SU-DHL-6 (cell line): ENCODE results near the gene HNRNPH1.

Experiments used
- H2AFZ ChIP-seq: fragments of 200-600 bp; sonication (generic); 2 replicates; pipeline ENCODE4 v1.6.1; 2014; ENCODE audit warnings: low read depth, mild to moderate bottlenecking, moderate library complexity, mixed read lengths, antibody characterized with exemption, low read length; ENCODE audit not compliant: severe bottlenecking
- H3F3A ChIP-seq: fragments of 200-600 bp; shearing (Covaris generic); 2 replicates; pipeline ENCODE4 v1.6.0; 2016; ENCODE audit warnings: antibody characterized with exemption, mild to moderate bottlenecking; ENCODE audit not compliant: insufficient read depth
- H3K27ac ChIP-seq: fragments of 200-600 bp; sonication (generic); 2 replicates; pipeline ENCODE4 v1.5.1; 2016; ENCODE audit warnings: low read depth, mild to moderate bottlenecking, low read length, moderate library complexity, mixed read lengths
- H3K27me3 ChIP-seq: fragments of 200-600 bp; sonication (generic), shearing (Covaris generic); 2 replicates; pipeline ENCODE4 v1.6.0; 2014; ENCODE audit warnings: mild to moderate bottlenecking, low read length
- H3K36me3 ChIP-seq: fragments of 200-600 bp; sonication (generic); 2 replicates; pipeline ENCODE4 v1.6.1; 2014; ENCODE audit warnings: mild to moderate bottlenecking, low read length, mixed read lengths
- H3K4me2 ChIP-seq: fragments of 300-600, 200-600 bp; shearing (Covaris generic), sonication (generic); 2 replicates; pipeline ENCODE4 v1.6.0; 2014; ENCODE audit warnings: low read length, low read depth, mild to moderate bottlenecking; ENCODE audit not compliant: poor library complexity, severe bottlenecking
- H3K4me3 ChIP-seq: fragments of 200-600 bp; sonication (generic); 2 replicates; pipeline ENCODE4 v1.5.1; 2014; ENCODE audit warnings: antibody characterized with exemption, low read length, mild to moderate bottlenecking, mixed read lengths; ENCODE audit not compliant: insufficient read depth, poor library complexity, severe bottlenecking
- H3K79me2 ChIP-seq: fragments of 200-600 bp; sonication (generic); 2 replicates; pipeline ENCODE4 v1.6.1; 2014; ENCODE audit warnings: mild to moderate bottlenecking, low read length, moderate library complexity; ENCODE audit not compliant: insufficient read depth
- H3K9ac ChIP-seq: fragments of 200-600 bp; sonication (generic); 2 replicates; pipeline ENCODE4 v1.7.0; 2014; ENCODE audit warnings: mild to moderate bottlenecking, low read length
- H3K9me2 ChIP-seq: fragments of 200-600 bp; sonication (generic); replicated peaks from 2 replicates; pipeline ENCODE4 v1.6.1; 2014; ENCODE audit warnings: low read length; ENCODE audit not compliant: insufficient read depth
- H3K9me3 ChIP-seq: fragments of 200-600 bp; sonication (generic); 2 replicates; pipeline ENCODE4 v1.6.1; 2014; ENCODE audit warnings: low read length, mixed read lengths; ENCODE audit not compliant: insufficient read depth
- H4K20me1 ChIP-seq: fragments of 200-600 bp; sonication (generic); 2 replicates; pipeline ENCODE4 v1.6.1; 2014; ENCODE audit warnings: low read depth, mild to moderate bottlenecking, antibody characterized with exemption, low read length, moderate library complexity, mixed read lengths
- CTCF ChIP-seq: fragments of 200-600 bp; sonication (generic); IDR thresholded peaks from one replicate; pipeline ENCODE4 v1.5.1; 2017; ENCODE audit warnings: antibody characterized with exemption, mild to moderate bottlenecking, low read length, moderate library complexity; ENCODE audit not compliant: insufficient read depth, poor library complexity, severe bottlenecking
- EZH2phosphoT487 ChIP-seq: fragments of 200-600 bp; sonication (generic), shearing (Covaris generic); conservative IDR thresholded peaks from 2 replicates; pipeline ENCODE4 v1.6.1; 2018; ENCODE audit warnings: mild to moderate bottlenecking, antibody characterized with exemption, low read length, moderate library complexity, mixed read lengths

The HNRNPH1 gene

GRCh38 chr5:179596421-179596820 lies 27.1 kb downstream of the HNRNPH1 start:
- H3K27me3 ChIP-seq, result no peaks in the 10 kb centered on the region
- H4K20me1 ChIP-seq, result no peaks in the 10 kb centered on the region
- H3K4me2 ChIP-seq, result no peak overlapping the region
- H3K27ac ChIP-seq, result no peak overlapping the region
- no peak overlapping the region for H3K9ac ChIP-seq
- H3K79me2 ChIP-seq, result no peaks in the 10 kb centered on the region
- H3F3A ChIP-seq, result no peaks in the 10 kb centered on the region
- H3K9me3 ChIP-seq, result no peaks in the 10 kb centered on the region
- no peak overlapping the region for H3K4me3 ChIP-seq
- TF ChIP-seq EZH2phosphoT487 (no peak), CTCF (no peak)
- H2AFZ ChIP-seq, result no peak overlapping the region
- H3K36me3 ChIP-seq, result peaks cover 8% of the 10 kb centered on the region; the same call in 1 of the 2 replicates
- H3K9me2 ChIP-seq, result no peaks in the 10 kb centered on the region

DNA sequence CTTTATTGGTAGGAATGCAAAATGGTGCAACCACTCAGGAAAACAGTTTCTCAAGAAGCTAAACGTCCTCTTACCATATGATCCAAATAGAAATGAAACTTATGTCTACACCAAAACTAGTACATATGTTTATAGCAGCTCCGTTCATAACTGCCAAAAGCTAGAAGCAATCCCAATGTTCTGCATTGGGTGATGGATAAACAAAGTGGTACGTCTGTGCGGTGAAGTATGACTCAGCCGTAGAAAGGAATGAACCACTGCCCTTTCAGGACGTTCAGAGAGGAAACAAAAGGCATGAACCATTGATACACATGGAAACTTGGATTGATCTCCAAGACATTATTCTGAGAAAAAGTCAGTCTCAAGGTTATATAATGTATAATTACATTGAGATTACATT lies 27.6 kb downstream of the HNRNPH1 start:
- H3K9me2 ChIP-seq, result no peaks in the 10 kb centered on the region
- no peak overlapping the region for H3K9ac ChIP-seq
- H4K20me1 ChIP-seq, result no peaks in the 10 kb centered on the region
- TF ChIP-seq EZH2phosphoT487, result no peak
- TF ChIP-seq CTCF, result no peak
- no peak overlapping the region for H3K4me3 ChIP-seq
- H3K27me3 ChIP-seq, result no peaks in the 10 kb centered on the region
- no peaks in the 10 kb centered on the region for H3K79me2 ChIP-seq
- H3K36me3 ChIP-seq, result peaks cover 8% of the 10 kb centered on the region; the same call in 1 of the 2 replicates
- no peaks in the 10 kb centered on the region for H3F3A ChIP-seq
- H3K4me2 ChIP-seq, result no peak overlapping the region
- no peaks in the 10 kb centered on the region for H3K9me3 ChIP-seq
- H2AFZ ChIP-seq, result no peak overlapping the region
- H3K27ac ChIP-seq, result no peak overlapping the region

GRCh38 chr5:179588166-179588565 lies 35.3 kb downstream of the HNRNPH1 start:
- Histone ChIP-seq H4K20me1 (no peaks in the 10 kb centered on the region), H3K4me3 (no peak overlapping the region), H3K9me3 (no peaks in the 10 kb centered on the region), H3K36me3 (peaks cover 6% of the 10 kb centered on the region; the same call in 1 of the 2 replicates), H3K9ac (no peak overlapping the region), H3K79me2 (no peaks in the 10 kb centered on the region), H3F3A (no peaks in the 10 kb centered on the region), H2AFZ (no peak overlapping the region), H3K27me3 (no peaks in the 10 kb centered on the region), H3K27ac (no peak overlapping the region), H3K9me2 (no peaks in the 10 kb centered on the region), H3K4me2 (no peak overlapping the region)
- TF ChIP-seq CTCF (no peak), EZH2phosphoT487 (no peak)
